ENCODE data around the gene E2F3. TPM values are rescaled to one million over a fixed set of nuclear protein-coding genes. Genes with fewer than 3 reads are reported as not detected.
A peak's percentile ranks its signal among the peaks of the same experiment; 100 is the strongest.

Gene E2F3
- total RNA-seq, 2 donors from 2014 or later = 6.7 to 8.8 TPM

DNA sequence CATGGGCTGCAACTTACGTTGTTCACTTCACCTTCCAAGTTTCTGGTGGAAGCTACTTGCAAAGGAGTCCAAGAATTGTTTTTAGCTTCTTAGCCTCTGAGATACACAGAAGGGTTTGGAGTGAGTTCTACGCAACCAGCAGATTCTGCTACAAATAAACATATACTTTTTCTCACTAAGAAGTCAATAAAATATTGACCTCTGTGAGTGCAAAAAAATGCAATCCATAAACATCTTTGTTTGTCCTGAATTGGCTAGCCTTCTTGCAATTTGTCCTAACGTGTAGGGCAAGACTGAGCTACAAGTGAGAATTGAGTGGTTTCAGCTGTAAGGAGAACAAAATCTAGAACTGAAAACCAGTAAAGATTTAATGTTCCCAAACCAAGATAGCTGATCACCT is 26.2 kb upstream of the E2F3 start:
- no peaks in the 10 kb centered on the region for H3K4me1 Mint-ChIP-seq
- peaks cover 2% of the 10 kb centered on the region for H3K36me3 Mint-ChIP-seq (ENCODE audit: low read depth)
- H3K9me3 ChIP-seq (ENCODE audit: control insufficient read depth, low read length, poor library complexity, severe bottlenecking) = no peaks in the 10 kb centered on the region
- H3K27ac Mint-ChIP-seq = no peak overlapping the region
- no peaks in the 10 kb centered on the region for H3K27me3 Mint-ChIP-seq
- H3K4me3 Mint-ChIP-seq = no peak overlapping the region
- DNase-seq (no peak), ATAC-seq (no peak)

DNA sequence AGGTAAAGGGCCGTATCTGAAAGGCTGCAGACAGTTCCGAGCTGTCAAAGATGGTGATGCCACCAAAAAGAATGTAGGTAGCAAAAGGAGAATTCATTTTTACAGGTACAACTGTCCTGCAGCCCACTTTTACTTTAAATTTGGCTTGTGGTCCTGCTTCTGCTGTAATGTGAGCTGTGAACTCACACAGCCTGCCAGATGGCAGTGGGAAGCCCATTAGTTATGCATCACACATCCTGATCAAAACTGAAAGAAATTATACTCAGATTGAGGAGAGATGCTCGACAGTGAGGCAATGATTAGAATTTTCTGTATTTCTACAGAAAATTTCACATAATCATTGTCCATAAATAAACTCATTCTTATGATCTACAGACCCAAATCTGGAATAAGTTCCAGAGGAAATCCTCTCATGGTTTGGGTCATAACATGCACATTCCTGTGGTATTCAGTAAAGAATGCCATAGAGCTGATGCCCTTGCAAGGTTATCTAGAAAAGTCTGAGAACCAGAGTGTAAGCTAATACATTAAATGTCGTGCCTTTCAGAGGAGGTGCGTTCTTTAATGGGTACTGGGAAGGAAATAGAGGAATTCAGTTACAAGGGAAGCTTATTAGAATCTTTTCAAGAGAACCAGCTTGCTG is 23.9 kb upstream of the E2F3 start:
- Mint-ChIP-seq H3K4me3 (no peak overlapping the region), H3K4me1 (peaks cover 4% of the 10 kb centered on the region), H3K36me3 (ENCODE audit: low read depth) (peaks cover 2% of the 10 kb centered on the region), H3K27ac (no peak overlapping the region), H3K27me3 (no peaks in the 10 kb centered on the region)
- DNase-seq (no peak), ATAC-seq (no peak)
- H3K9me3 ChIP-seq (ENCODE audit: control insufficient read depth, low read length, poor library complexity, severe bottlenecking) = no peaks in the 10 kb centered on the region

DNA sequence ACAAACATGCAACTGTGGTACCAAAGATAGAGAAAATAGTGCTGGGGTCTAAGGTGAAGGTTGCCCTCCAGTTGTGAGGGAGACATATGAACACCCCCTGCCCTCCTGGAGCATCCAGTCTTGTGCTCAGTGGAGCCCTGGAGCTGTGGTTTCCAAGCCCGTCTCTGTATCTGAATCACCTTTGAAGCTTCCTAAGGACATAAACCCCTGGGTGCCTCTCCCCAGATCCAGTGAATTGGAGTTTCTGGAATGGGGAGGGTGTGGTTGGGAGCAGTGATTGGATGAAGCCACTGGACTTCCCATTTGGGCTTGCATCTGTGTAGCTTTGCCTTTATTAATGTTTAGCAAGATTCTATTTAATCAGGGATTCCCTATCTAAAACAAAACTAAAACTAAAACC is 22.4 kb upstream of the E2F3 start:
- ATAC-seq = no peak
- Mint-ChIP-seq H3K27ac (no peak overlapping the region), H3K4me3 (no peak overlapping the region), H3K36me3 (ENCODE audit: low read depth) (peaks cover 2% of the 10 kb centered on the region), H3K4me1 (peaks cover 4% of the 10 kb centered on the region), H3K27me3 (no peaks in the 10 kb centered on the region)
- DNase-seq = no peak
- H3K9me3 ChIP-seq (ENCODE audit: control insufficient read depth, low read length, poor library complexity, severe bottlenecking) = no peaks in the 10 kb centered on the region

DNA sequence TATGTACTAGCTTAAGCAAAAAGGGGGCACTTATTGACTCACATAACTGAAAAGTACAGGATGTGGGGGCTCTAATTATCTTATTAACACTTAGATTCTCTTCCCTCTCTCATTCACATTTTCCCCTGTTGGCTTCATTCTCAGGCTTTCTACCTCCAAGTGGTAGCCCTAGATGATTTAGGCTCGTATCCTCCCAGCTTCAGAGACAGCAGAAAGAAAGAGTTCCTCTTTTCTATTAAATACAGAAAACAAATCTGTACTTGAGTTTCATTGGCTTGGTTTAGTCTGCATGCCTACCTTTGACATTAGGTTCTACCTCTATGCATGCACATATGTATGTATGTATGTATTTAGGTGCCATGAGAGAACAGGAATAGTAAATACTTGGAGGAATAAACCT is 15.5 kb upstream of the E2F3 start:
- H3K27me3 Mint-ChIP-seq = no peaks in the 10 kb centered on the region
- DNase-seq (no peak), ATAC-seq (no peak)
- no peaks in the 10 kb centered on the region for H3K36me3 Mint-ChIP-seq (ENCODE audit: low read depth)
- H3K4me3 Mint-ChIP-seq = no peak overlapping the region
- no peaks in the 10 kb centered on the region for H3K4me1 Mint-ChIP-seq
- no peak overlapping the region for H3K27ac Mint-ChIP-seq
- no peaks in the 10 kb centered on the region for H3K9me3 ChIP-seq (ENCODE audit: control insufficient read depth, low read length, poor library complexity, severe bottlenecking)

DNA sequence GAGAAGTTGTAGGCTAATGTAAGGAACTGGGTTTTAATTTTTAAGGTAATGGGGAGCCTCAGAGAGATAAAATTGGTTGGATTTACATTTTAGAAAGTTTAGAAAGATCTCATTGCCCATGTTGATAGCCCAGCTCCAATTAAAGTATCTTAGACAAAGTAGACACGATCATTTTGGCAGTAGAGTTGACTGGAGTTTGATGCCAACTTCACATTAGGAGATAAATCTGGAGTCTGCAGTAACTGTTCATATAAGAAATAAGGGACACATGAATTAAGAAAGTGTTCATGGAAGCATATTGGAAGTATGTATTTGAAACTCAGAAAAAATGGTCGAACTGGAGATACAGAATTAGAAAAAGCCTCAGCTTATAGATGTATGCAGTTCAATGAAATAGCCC is 12.6 kb upstream of the E2F3 start:
- Mint-ChIP-seq H3K27me3 (no peaks in the 10 kb centered on the region), H3K4me3 (no peak overlapping the region), H3K4me1 (peaks cover 2% of the 10 kb centered on the region), H3K27ac (no peak overlapping the region), H3K36me3 (ENCODE audit: low read depth) (no peaks in the 10 kb centered on the region)
- ATAC-seq = no peak
- no peak for DNase-seq
- H3K9me3 ChIP-seq (ENCODE audit: control insufficient read depth, low read length, poor library complexity, severe bottlenecking) = no peaks in the 10 kb centered on the region

DNA sequence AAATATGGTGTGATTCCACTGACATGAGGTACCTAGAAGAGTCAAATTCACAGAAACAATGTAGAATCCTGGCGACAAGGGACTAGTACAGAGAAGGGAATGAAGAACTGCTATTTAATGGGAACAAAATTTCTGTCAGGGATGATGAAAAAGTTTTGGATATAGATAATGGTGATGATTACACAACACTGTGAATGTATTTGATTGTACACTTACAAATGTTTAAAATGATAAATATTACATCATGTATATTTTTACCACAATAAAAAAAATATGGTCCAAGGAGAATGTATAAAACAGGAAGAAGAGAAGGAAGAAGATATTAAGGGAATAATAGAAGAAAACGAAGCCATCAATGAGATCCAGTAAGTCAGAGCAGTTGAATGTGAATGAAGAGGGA is 8.4 kb upstream of the E2F3 start:
- Mint-ChIP-seq H3K27me3 (no peaks in the 10 kb centered on the region), H3K4me3 (no peak overlapping the region), H3K4me1 (peaks cover 4% of the 10 kb centered on the region), H3K27ac (no peak overlapping the region), H3K36me3 (ENCODE audit: low read depth) (peaks cover 2% of the 10 kb centered on the region)
- no peak for ATAC-seq
- no peak for DNase-seq
- no peaks in the 10 kb centered on the region for H3K9me3 ChIP-seq (ENCODE audit: control insufficient read depth, low read length, poor library complexity, severe bottlenecking)

- Mint-ChIP-seq H3K4me3 (no peak overlapping the region), H3K27me3 (no peaks in the 10 kb centered on the region), H3K36me3 (ENCODE audit: low read depth) (peaks cover 2% of the 10 kb centered on the region), H3K4me1 (peaks cover 26% of the 10 kb centered on the region), H3K27ac (no peak overlapping the region)
- ATAC-seq (no peak), DNase-seq (no peak)
- H3K9me3 ChIP-seq (ENCODE audit: control insufficient read depth, low read length, poor library complexity, severe bottlenecking) = no peaks in the 10 kb centered on the region
These were observed 2.2 kb upstream of the E2F3 start for GRCh38 chr6:20399518-20399917.

DNA sequence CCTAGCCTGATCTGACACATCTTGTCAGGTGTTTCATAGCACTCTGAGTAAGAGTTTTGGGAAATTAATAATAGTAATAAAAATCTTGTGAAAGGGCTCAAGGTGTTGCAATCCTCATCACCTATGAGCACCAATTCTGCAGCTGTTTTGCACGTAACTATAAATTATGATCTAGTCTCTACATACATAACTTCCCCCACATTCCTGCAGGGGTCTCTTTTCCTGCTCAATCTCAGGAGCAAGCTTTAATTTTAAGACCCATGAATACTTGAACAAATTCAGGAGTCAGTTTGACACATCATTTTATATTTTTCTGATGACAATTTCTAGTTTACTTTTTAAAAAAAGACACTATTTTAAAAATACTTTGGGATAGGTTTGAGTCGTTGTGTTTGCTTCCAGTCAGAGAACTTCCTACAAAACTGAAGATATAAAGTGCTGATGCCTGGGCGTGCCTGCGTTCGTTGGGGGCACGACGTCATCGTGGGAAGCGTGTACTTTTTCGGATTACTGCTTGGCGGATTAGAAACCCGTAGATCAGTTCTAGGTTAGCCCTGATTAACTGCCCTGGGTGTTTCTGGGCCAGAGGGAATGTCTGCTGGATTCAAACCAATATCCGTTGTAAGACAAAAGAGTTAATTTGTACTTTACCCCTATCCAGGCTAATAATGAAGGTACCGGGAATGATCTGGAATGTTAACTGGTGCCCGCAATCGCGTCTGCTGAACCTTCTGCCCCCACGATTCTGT is 1.0 kb upstream of the E2F3 start:
- Mint-ChIP-seq H3K4me1 (peaks cover 30% of the 10 kb centered on the region), H3K27ac (peak overlapping the region; percentile 96), H3K27me3 (no peaks in the 10 kb centered on the region), H3K36me3 (ENCODE audit: low read depth) (peaks cover 2% of the 10 kb centered on the region), H3K4me3 (peak overlapping the region; percentile 95)
- ATAC-seq (no peak), DNase-seq (peak in 1 of 3 donors; percentile 21)
- H3K9me3 ChIP-seq (ENCODE audit: control insufficient read depth, low read length, poor library complexity, severe bottlenecking) = no peaks in the 10 kb centered on the region

DNA sequence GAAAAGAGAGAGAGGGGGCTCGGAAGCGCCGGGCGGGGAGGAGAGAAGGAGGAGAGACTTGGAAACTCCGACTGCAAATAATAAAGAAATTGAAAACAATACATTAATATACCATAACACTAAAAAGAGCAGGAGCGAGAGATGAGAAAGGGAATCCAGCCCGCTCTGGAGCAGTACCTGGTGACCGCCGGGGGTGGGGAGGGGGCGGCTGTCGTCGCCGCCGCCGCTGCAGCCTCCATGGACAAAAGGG is 338 bp downstream of the E2F3 start:
- no peaks in the 10 kb centered on the region for H3K27me3 Mint-ChIP-seq

GRCh38 chr6:20402342-20403069 is 827 bp downstream of the E2F3 start:
- no peaks in the 10 kb centered on the region for H3K9me3 ChIP-seq (ENCODE audit: control insufficient read depth, low read length, poor library complexity, severe bottlenecking)
- H3K27me3 Mint-ChIP-seq = no peaks in the 10 kb centered on the region
- peak overlapping the region; percentile 96 for H3K27ac Mint-ChIP-seq
- H3K4me3 Mint-ChIP-seq = peak overlapping the region; percentile 95
- no peaks in the 10 kb centered on the region for H3K36me3 Mint-ChIP-seq (ENCODE audit: low read depth)
- ATAC-seq (no peak), DNase-seq (peak; percentile 18 to 34 (median 33))
- H3K4me1 Mint-ChIP-seq = peaks cover 32% of the 10 kb centered on the region

More for the DNA sequence above, 338 bp downstream of the E2F3 start:
- no peaks in the 10 kb centered on the region for H3K9me3 ChIP-seq (ENCODE audit: control insufficient read depth, low read length, poor library complexity, severe bottlenecking)
- ATAC-seq (no peak), DNase-seq (no peak)
- peaks cover 28% of the 10 kb centered on the region for H3K4me1 Mint-ChIP-seq
- peak overlapping the region; percentile 95 for H3K4me3 Mint-ChIP-seq
- H3K36me3 Mint-ChIP-seq (ENCODE audit: low read depth) = no peaks in the 10 kb centered on the region
- H3K27ac Mint-ChIP-seq = peak overlapping the region; percentile 96

GRCh38 chr6:20403070-20403765 is 1.5 kb downstream of the E2F3 start:
- Mint-ChIP-seq H3K36me3 (ENCODE audit: low read depth) (no peaks in the 10 kb centered on the region), H3K4me1 (peaks cover 35% of the 10 kb centered on the region), H3K27me3 (no peaks in the 10 kb centered on the region), H3K27ac (peak overlapping the region; percentile 93), H3K4me3 (peak overlapping the region; percentile 95)
- ATAC-seq = peak; percentile 42
- no peaks in the 10 kb centered on the region for H3K9me3 ChIP-seq (ENCODE audit: control insufficient read depth, low read length, poor library complexity, severe bottlenecking)
- peak; percentile 58 to 81 (median 81) for DNase-seq

DNA sequence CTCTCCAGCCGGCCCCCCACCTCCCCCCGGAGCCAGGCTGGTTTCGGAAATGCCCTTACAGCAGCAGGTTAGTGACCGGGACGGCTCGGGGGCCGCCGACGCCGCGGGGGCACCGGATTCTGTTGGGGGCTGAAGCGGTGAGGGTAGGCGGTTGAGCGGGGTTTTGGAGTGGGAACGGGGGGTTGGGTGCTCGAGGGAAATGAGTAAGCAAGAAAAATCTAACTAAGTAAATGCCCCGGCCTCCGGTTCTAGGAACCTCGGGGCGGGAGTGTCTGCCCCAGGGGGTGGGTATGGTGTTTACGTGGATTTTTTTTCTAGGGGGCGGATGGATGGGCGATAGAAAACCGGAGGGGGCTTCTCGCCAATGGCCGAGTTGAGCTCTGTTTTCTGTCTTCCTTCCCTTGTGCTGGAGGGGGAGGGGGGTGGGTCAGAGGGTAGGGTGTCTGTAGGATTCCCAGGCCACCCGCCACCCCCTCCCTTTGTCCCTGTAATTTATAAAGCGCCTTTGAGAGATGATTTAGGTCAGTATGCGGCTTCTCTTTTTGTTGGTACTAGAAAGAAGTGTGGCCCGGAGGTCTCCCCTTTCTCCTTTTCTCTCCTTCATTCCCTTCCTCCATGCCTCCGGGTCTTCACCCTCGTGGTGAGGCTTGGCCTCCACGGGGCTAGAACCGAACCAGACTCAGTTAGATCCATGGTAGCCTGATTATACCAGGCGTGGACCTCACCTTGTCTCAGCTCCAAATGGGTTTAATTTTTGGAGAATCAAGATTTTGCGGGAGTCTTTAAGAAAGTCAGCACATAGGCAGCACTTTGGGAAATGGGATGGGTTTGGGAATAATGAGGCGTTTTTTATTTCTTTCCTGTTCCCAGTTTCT is 2.3 kb downstream of the E2F3 start:
- no peaks in the 10 kb centered on the region for H3K27me3 Mint-ChIP-seq
- H3K27ac Mint-ChIP-seq = peak overlapping the region; percentile 93
- no peaks in the 10 kb centered on the region for H3K36me3 Mint-ChIP-seq (ENCODE audit: low read depth)
- no peaks in the 10 kb centered on the region for H3K9me3 ChIP-seq (ENCODE audit: control insufficient read depth, low read length, poor library complexity, severe bottlenecking)
- peaks cover 37% of the 10 kb centered on the region for H3K4me1 Mint-ChIP-seq
- peak overlapping the region; percentile 95 for H3K4me3 Mint-ChIP-seq
- ATAC-seq (no peak), DNase-seq (peak in 2 of 3 donors; percentile 29 to 62)
